ENCODE results near the gene DUS3L.

DUS3L gene

GRCh38 chr19:5803752-5804515 lies 13.0 kb upstream of the DUS3L start:
- peak; percentile 74 for TF ChIP-seq CTCF (conservative IDR thresholded peaks at IDR 0.05; ENCODE audit: low read length)
- DNase-seq (ENCODE audit: low read depth): peak; percentile 70
- peak overlapping the region; percentile 45 for H3K4me3 ChIP-seq (ENCODE audit: low read length)

GRCh38 chr19:5803441-5803751 lies 12.4 kb upstream of the DUS3L start:
- DNase-seq (ENCODE audit: low read depth): no peak
- H3K4me3 ChIP-seq (ENCODE audit: low read length): peak overlapping the region; percentile 45
- no peak for TF ChIP-seq CTCF (conservative IDR thresholded peaks at IDR 0.05; ENCODE audit: low read length)

- TF ChIP-seq CTCF (conservative IDR thresholded peaks at IDR 0.05; ENCODE audit: low read length): no peak
- H3K4me3 ChIP-seq (ENCODE audit: low read length): no peak overlapping the region
- peak; percentile 48 for DNase-seq (ENCODE audit: low read depth)
These were observed 11.0 kb upstream of the DUS3L start for GRCh38 chr19:5801796-5802619.

GRCh38 chr19:5800361-5801270 lies 9.7 kb upstream of the DUS3L start:
- no peak for DNase-seq (ENCODE audit: low read depth)
- no peak for TF ChIP-seq CTCF (conservative IDR thresholded peaks at IDR 0.05; ENCODE audit: low read length)
- no peak overlapping the region for H3K4me3 ChIP-seq (ENCODE audit: low read length)

GRCh38 chr19:5799247-5800241 lies 8.6 kb upstream of the DUS3L start:
- no peak for TF ChIP-seq CTCF (conservative IDR thresholded peaks at IDR 0.05; ENCODE audit: low read length)
- H3K4me3 ChIP-seq (ENCODE audit: low read length): no peak overlapping the region
- no peak for DNase-seq (ENCODE audit: low read depth)

GRCh38 chr19:5798244-5798643 lies 7.3 kb upstream of the DUS3L start:
- TF ChIP-seq CTCF (conservative IDR thresholded peaks at IDR 0.05; ENCODE audit: low read length): no peak

More at GRCh38 chr19:5798244-5798643, 7.3 kb upstream of the DUS3L start:
- no peak for DNase-seq (ENCODE audit: low read depth)
- H3K4me3 ChIP-seq (ENCODE audit: low read length): no peak overlapping the region

Measured in AG10803 (cell line).